Activated T-cell treated with anti-CD3 and anti-CD28 coated beads for 48 hours (primary cell): ENCODE measurements around the gene CCDC73.
"Not testable (repeated sequence)": the region's sequence is repeated elsewhere in the genome, so short reads cannot be mapped to it uniquely, and the experiment has no call there.

Source experiments
- DNase-seq: peaks from one replicate; pipeline ENCODE4 v3.0.0-alpha.2; 2020; ENCODE audit warnings: low read depth

CCDC73 gene

GRCh38 chr11:32794439-32794838 lies at the start of gene CCDC73:
Gene CCDC73 (minus strand): TSS chr11:32794662. CDS start chr11:32760243, 34,419 bp downstream.
- DNase-seq = no peak

- no peak for DNase-seq
These were observed 49.1 kb upstream of the CCDC73 start for GRCh38 chr11:32843544-32843943.

- DNase-seq = no peak
These were observed 46.1 kb upstream of the CCDC73 start for GRCh38 chr11:32840587-32840986.

GRCh38 chr11:32839308-32839707 lies 44.8 kb upstream of the CCDC73 start:
- no peak for DNase-seq

- DNase-seq = no peak
These were observed 44.2 kb upstream of the CCDC73 start for GRCh38 chr11:32838505-32839274.

- no peak for DNase-seq
These were observed 42.5 kb upstream of the CCDC73 start for GRCh38 chr11:32836946-32837345.

- DNase-seq = no peak
These were observed 39.5 kb upstream of the CCDC73 start for GRCh38 chr11:32833921-32834320.

GRCh38 chr11:32831221-32831620 lies 36.8 kb upstream of the CCDC73 start:
- DNase-seq = no peak

GRCh38 chr11:32830796-32831195 lies 36.3 kb upstream of the CCDC73 start:
- no peak for DNase-seq

GRCh38 chr11:32830413-32830738 lies 35.9 kb upstream of the CCDC73 start:
- DNase-seq = no peak

GRCh38 chr11:32829680-32830412 lies 35.4 kb upstream of the CCDC73 start, which contains the start of gene PRRG4:
Gene PRRG4 (plus strand): TSS chr11:32829927. CDS start chr11:32830530, 603 bp downstream.
- DNase-seq = peak; percentile 49

- no peak for DNase-seq
These were observed 34.8 kb upstream of the CCDC73 start for GRCh38 chr11:32829157-32829679.

- no peak for DNase-seq
These were observed 32.8 kb upstream of the CCDC73 start for GRCh38 chr11:32827276-32827675.

- DNase-seq = no peak
These were observed 31.7 kb upstream of the CCDC73 start for GRCh38 chr11:32826113-32826512.

GRCh38 chr11:32823617-32824016 lies 29.2 kb upstream of the CCDC73 start:
- not testable (repeated sequence) for DNase-seq

- no peak for DNase-seq
These were observed 27.6 kb upstream of the CCDC73 start for GRCh38 chr11:32821917-32822560.

- no peak for DNase-seq
These were observed 27.1 kb upstream of the CCDC73 start for GRCh38 chr11:32821517-32821916.

- DNase-seq = no peak
These were observed 26.0 kb upstream of the CCDC73 start for GRCh38 chr11:32820497-32820896.

- no peak for DNase-seq
These were observed 24.7 kb upstream of the CCDC73 start for GRCh38 chr11:32819187-32819586.

GRCh38 chr11:32817852-32818183 lies 23.4 kb upstream of the CCDC73 start:
- no peak for DNase-seq

- no peak for DNase-seq
These were observed 22.9 kb upstream of the CCDC73 start for GRCh38 chr11:32817181-32817851.

- DNase-seq = peak; percentile 43
These were observed 14.9 kb upstream of the CCDC73 start for GRCh38 chr11:32809313-32809712.
